Measurements from ENCODE around the gene SLC23A3. TPM values are rescaled to one million over a fixed set of nuclear protein-coding genes. Genes with fewer than 3 reads are reported as not detected.

SLC23A3 gene
- polyA plus RNA-seq, 1 experiment: 0.53 TPM

DNA sequence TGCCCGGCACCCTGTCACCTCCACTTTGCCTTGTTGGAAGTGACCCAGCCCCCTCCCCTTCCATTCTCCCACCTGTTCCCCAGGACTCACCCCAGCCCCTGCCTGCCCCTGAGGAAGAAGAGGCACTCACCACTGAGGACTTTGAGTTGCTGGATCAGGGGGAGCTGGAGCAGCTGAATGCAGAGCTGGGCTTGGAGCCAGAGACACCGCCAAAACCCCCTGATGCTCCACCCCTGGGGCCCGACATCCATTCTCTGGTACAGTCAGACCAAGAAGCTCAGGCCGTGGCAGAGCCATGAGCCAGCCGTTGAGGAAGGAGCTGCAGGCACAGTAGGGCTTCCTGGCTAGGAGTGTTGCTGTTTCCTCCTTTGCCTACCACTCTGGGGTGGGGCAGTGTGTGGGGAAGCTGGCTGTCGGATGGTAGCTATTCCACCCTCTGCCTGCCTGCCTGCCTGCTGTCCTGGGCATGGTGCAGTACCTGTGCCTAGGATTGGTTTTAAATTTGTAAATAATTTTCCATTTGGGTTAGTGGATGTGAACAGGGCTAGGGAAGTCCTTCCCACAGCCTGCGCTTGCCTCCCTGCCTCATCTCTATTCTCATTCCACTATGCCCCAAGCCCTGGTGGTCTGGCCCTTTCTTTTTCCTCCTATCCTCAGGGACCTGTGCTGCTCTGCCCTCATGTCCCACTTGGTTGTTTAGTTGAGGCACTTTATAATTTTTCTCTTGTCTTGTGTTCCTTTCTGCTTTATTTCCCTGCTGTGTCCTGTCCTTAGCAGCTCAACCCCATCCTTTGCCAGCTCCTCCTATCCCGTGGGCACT lies 12.7 kb upstream of the SLC23A3 start:
- no peaks in the 10 kb centered on the region for H3K27me3 ChIP-seq (ENCODE audit: control insufficient read depth, insufficient read depth, low read length)
- POLR2A ChIA-PET: interaction anchor here (0.9 kb wide), 1 partner anchor 11 kb away, joined by 3 read pairs; no protein-coding TSS in a partner anchor
- H3K27ac ChIP-seq (ENCODE audit: low read depth, low read length): no peak overlapping the region
- CTCF ChIA-PET: interaction anchor here (0.7 to 2.0 kb wide), 4 partner anchors 12 to 170 kb away, joined by 3 to 15 read pairs (median 5); partner anchors contain the start of gene SLC23A3
- no peak for DNase-seq (ENCODE audit: low read depth, low spot score)
- no peak overlapping the region for H3K4me3 ChIP-seq (ENCODE audit: low read depth, low read length)
- TF ChIP-seq, protein P1, sequence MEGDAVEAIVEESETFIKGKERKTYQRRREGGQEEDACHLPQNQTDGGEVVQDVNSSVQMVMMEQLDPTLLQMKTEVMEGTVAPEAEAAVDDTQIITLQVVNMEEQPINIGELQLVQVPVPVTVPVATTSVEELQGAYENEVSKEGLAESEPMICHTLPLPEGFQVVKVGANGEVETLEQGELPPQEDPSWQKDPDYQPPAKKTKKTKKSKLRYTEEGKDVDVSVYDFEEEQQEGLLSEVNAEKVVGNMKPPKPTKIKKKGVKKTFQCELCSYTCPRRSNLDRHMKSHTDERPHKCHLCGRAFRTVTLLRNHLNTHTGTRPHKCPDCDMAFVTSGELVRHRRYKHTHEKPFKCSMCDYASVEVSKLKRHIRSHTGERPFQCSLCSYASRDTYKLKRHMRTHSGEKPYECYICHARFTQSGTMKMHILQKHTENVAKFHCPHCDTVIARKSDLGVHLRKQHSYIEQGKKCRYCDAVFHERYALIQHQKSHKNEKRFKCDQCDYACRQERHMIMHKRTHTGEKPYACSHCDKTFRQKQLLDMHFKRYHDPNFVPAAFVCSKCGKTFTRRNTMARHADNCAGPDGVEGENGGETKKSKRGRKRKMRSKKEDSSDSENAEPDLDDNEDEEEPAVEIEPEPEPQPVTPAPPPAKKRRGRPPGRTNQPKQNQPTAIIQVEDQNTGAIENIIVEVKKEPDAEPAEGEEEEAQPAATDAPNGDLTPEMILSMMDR (IDR thresholded peaks at IDR 0.05; ENCODE audit: low read depth, low read length): no peak
- no peaks in the 10 kb centered on the region for H3K9me3 ChIP-seq (ENCODE audit: control insufficient read depth, insufficient read depth, low read length)

DNA sequence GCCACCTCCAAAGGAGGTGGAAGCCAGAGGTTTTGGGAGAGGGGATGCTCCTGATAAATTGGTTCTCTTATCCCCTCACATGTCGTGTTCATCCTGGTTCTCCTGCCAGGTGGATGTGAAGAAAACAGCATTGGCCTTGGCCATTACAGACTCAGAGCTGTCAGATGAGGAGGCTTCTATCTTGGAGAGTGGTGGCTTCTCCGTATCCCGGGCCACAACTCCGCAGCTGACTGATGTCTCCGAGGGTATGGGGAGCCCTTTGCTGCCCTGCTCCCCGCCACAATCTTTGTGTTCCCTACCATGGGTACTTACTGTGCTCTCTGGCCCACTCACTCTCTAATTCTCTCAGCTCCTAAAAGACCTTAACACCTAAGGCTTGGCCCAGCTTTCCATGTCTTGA lies 11.7 kb upstream of the SLC23A3 start:
- no peaks in the 10 kb centered on the region; the same call in 1 of the 2 replicates for H3K9me3 ChIP-seq (ENCODE audit: control insufficient read depth, insufficient read depth, low read length)
- ChIA-PET CTCF (interaction anchor here (1.0 to 2.0 kb wide), 3 partner anchors 11 to 114 kb away, joined by 3 to 15 read pairs (median 6); partner anchors contain the start of gene SLC23A3), POLR2A (interaction anchor here (0.6 to 1.1 kb wide), 2 partner anchors 16 to 127 kb away, joined by 4 to 5 read pairs; no protein-coding TSS in a partner anchor)
- H3K4me3 ChIP-seq (ENCODE audit: low read depth, low read length): no peak overlapping the region
- no peaks in the 10 kb centered on the region for H3K27me3 ChIP-seq (ENCODE audit: control insufficient read depth, insufficient read depth, low read length)
- DNase-seq (ENCODE audit: low read depth, low spot score): no peak
- TF ChIP-seq, protein P1 (IDR thresholded peaks at IDR 0.05; ENCODE audit: low read depth, low read length): no peak
- no peak overlapping the region for H3K27ac ChIP-seq (ENCODE audit: low read depth, low read length)

DNA sequence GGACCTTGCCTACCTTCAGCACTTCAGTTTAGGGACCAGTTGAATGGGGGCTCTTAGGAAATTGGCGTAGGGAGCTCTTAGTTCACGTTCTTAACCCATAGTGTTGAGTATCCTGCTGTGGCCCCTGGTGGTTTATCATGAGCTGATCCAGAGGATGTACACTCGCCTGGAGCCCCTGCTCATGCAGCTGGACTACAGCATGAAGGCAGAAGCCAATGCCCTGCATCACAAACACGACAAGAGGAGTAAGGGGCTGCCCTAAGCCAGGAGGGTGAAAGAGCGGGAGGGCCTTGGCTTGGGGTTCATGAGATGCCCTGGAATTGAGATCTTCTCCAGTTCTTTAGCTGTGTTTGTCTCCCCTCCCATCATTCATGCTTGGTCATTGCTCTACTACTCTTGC lies 11.1 kb upstream of the SLC23A3 start:
- POLR2A ChIA-PET: interaction anchor here (1.1 kb wide), 1 partner anchor 16 kb away, joined by 5 read pairs; no protein-coding TSS in a partner anchor
- H3K27ac ChIP-seq (ENCODE audit: low read depth, low read length): no peak overlapping the region
- TF ChIP-seq, protein P1 (IDR thresholded peaks at IDR 0.05; ENCODE audit: low read depth, low read length): no peak
- no peaks in the 10 kb centered on the region for H3K27me3 ChIP-seq (ENCODE audit: control insufficient read depth, insufficient read depth, low read length)
- no peak overlapping the region for H3K4me3 ChIP-seq (ENCODE audit: low read depth, low read length)
- CTCF ChIA-PET: interaction anchor here (1.0 to 2.0 kb wide), 3 partner anchors 10 to 114 kb away, joined by 3 to 15 read pairs (median 6); partner anchors contain the start of gene SLC23A3
- H3K9me3 ChIP-seq (ENCODE audit: control insufficient read depth, insufficient read depth, low read length): no peaks in the 10 kb centered on the region; the same call in 1 of the 2 replicates
- DNase-seq (ENCODE audit: low read depth, low spot score): no peak

DNA sequence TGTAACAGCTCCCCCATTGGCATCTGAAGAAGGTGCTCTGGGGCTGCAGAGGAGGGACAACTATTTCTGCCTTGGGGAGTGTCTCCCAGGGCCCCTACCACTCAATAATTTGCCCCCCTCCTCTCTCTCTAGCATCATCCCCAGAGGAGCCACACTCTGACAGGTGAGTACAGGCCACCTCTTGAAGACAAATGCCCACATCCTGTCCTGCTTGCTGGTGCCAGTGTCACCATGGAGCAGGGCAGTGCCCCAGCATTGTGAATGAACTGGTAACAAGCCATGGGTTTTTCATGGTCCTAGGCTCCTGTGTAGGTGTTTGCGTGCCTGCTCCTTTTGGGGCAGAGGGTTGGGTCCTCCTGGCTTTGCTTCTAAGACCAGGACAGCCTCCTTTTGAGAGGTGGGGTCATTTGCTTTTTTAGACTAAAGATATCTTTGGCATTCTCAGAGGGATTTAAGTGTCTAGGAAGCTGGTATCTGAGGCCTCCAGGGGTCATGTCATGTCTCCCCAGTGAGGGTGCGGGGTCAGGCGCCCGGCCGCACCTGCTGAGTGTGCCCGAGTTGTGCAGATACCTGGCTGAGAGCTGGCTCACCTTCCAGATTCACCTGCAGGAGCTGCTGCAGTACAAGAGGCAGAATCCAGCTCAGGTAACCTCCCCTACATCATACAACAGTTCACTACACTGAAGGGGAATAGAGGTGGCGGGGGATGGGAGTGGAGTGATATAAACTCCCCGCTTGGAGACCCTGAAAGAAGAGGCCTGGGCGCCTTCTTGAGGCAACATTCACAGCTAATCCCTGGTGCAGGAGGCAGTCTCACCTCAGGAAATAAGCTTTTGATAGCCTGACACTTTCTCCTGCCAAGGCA lies 10.0 kb upstream of the SLC23A3 start:
- H3K27ac ChIP-seq (ENCODE audit: low read depth, low read length): no peak overlapping the region
- TF ChIP-seq, protein P1 (IDR thresholded peaks at IDR 0.05; ENCODE audit: low read depth, low read length): no peak
- 0 out of 2 replicates have a peak overlapping the region, but pooled peaks have one; percentile 94 for H3K4me3 ChIP-seq (ENCODE audit: low read depth, low read length)
- DNase-seq (ENCODE audit: low read depth, low spot score): no peak
- POLR2A ChIA-PET: interaction anchor here (1.4 to 1.5 kb wide), 2 partner anchors 27 to 38 kb away, joined by 3 to 4 read pairs; partner anchors contain the start of gene ZFAND2B
- no peaks in the 10 kb centered on the region; the same call in 1 of the 2 replicates for H3K9me3 ChIP-seq (ENCODE audit: control insufficient read depth, insufficient read depth, low read length)
- CTCF ChIA-PET: interaction anchor here (0.6 to 1.2 kb wide), 3 partner anchors 9 to 115 kb away, joined by 3 to 5 read pairs (median 3); no protein-coding TSS in a partner anchor
- H3K27me3 ChIP-seq (ENCODE audit: control insufficient read depth, insufficient read depth, low read length): no peaks in the 10 kb centered on the region

All from AG04450 (cell line).